ENCODE data around the gene PRPF39.

The PRPF39 gene

GRCh38 chr14:45150386-45150890 lies 66.5 kb downstream of the PRPF39 start:
- no peak for DNase-seq (ENCODE audit: extremely low read depth, low read depth)

GRCh38 chr14:45156067-45156466 lies 72.2 kb downstream of the PRPF39 start:
- TF ChIP-seq CTCF (IDR thresholded peaks at IDR 0.05; ENCODE audit: low read depth, low read length): no peak
- no peak for DNase-seq (ENCODE audit: extremely low read depth, low read depth)

More at GRCh38 chr14:45150386-45150890, 66.5 kb downstream of the PRPF39 start:
- TF ChIP-seq CTCF (IDR thresholded peaks at IDR 0.05; ENCODE audit: low read depth, low read length): no peak
